CD4-positive, alpha-beta T cell treated with Interleukin-21 for 1 hour (primary cell): Measurements from ENCODE around the gene XYLT1.
"Not testable (repeated sequence)": the region's sequence is repeated elsewhere in the genome, so short reads cannot be mapped to it uniquely, and the experiment has no call there.

Experiments used
- DNase-seq: peaks from one replicate; pipeline ENCODE4 v3.0.0-alpha.2; 2020

XYLT1 gene

DNA sequence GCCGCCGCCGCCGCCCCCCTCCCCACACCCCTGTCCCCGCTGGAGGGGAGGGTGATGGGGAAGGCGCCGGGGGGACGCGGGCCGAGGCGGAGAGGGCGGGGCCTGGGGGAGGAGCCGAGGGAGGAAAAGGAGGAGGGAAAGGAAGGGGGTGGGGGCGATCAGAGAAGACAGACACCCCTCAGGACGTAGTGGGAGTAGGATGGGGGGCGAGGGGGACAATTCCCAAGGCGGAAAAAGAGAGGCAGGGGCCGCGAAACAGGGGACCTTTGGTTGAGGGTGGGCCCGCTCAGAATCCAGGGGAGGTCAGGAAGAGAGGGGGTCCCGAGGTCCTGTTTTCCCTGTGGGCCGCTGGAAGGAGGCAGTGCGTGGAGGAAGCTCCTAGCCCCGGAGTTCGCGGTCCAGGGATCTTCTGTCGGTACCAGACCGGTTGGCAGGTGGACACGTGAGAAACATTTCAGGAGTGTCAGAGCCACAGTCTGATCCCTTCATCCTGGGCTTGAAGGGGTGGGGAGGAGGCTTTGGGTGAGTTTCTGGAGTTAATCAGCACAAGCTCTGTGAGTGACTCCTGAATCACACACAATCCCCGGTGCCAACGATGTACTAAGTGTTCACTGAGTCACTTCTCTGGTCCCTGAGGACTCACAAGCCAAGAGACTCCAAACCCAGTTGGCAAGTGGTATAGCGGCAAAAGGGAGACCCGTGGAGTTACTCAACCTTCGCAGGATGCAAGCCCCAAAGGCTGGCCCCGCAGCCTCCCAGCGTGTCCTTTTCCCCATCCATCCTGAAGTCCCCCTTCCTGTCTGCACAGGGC, at the start of gene XYLT1:
Gene XYLT1, minus strand, starts transcription at position 53 of the 811 bp plus-strand sequence. CDS start 164 bp downstream, outside the sequence.
- DNase-seq: peak; percentile 68

GRCh38 chr16:17520111-17520510, 49.4 kb upstream of the XYLT1 start:
- DNase-seq: no peak

DNA sequence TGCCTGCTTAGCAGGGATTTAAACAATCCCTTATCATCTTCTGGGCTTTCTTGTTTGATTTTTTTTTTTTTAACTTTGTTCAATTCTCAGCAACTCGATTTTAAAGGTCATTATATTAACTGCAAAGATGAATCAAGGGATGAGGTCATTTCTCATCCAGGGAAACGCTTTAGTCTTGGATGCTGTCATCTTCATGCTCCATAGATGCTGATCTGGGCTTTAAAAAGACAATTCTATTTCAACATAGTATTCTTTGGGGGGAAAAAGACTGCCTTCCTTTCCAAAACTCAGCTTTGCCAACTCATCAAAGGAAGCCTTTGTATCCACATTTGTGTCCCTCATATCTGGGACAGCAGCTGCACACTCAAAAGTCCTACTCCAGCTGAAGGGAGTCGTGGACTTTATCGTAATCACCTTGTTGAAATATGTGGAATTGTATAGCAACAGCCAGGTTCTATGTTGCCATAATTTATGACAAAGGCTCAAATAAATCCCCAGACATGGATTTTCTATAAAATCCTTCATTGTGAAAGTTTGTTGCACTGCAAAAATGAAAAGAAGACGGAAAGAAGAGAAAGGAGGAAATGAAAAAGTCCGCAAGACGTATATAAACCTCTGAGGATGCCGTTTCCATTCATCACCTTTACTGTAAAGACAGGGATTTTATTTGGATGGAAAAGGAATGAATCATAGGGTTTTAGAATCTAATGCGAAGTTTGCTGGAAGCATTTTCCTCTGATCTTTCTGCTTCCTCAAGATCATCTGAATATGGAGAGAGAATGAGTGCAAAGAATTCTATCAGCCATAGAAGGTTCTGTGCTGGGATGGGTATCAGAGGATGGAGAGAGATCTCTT, 48.6 kb upstream of the XYLT1 start:
- DNase-seq: no peak

DNA sequence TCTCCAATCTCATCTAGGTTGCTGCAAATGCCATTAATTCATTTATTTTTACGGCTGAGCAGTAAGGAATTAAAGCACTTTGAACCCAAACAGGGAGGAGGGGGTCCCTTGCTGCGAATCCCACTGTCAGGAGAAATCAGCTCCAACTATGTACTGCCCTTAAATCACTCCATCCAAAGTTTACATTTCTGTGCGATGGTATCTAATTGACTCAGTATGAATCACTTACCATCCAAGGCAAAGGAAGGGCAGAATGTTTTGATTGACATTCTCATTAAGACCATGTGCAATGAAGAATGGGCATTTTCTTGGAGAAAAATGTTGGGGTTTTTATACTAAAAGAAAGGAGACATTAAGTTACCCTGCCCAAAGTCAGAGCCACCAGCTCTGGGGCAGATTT, 47.7 kb upstream of the XYLT1 start:
- no peak for DNase-seq

- no peak for DNase-seq
Measured at GRCh38 chr16:17515421-17516210, 44.9 kb upstream of the XYLT1 start.

DNA sequence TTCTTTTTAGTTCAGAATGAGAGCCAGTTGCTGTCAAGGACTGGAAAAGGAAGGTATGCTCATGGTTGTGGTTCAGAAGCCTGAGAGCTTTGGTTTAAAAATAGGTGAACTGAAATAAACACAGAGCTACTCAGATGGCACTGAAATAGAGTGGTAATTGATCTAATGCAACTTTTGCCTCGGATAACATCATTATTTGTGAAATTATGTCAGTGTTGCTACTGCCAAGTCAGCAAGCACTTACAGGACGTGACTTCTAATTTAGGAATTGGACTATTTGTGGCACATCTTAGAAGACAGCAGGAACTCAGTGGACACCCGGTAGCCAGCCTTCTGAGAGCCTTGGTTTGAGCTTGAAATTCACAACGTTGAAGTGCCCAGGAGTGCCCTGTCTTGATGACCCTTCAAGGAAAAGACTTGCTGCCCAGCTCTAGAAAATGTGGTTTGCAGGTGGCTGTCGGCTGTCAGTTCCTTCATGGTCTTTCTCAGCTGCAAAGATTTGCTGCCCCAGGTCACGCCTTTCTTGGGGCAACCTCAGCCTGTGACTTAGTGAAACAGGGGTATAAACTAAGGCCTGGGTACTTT, 42.0 kb upstream of the XYLT1 start:
- DNase-seq: no peak

GRCh38 chr16:17511340-17511739, 40.6 kb upstream of the XYLT1 start:
- no peak for DNase-seq

GRCh38 chr16:17510567-17510966, 39.8 kb upstream of the XYLT1 start:
- DNase-seq: no peak

GRCh38 chr16:17509194-17509593, 38.4 kb upstream of the XYLT1 start:
- no peak for DNase-seq

DNA sequence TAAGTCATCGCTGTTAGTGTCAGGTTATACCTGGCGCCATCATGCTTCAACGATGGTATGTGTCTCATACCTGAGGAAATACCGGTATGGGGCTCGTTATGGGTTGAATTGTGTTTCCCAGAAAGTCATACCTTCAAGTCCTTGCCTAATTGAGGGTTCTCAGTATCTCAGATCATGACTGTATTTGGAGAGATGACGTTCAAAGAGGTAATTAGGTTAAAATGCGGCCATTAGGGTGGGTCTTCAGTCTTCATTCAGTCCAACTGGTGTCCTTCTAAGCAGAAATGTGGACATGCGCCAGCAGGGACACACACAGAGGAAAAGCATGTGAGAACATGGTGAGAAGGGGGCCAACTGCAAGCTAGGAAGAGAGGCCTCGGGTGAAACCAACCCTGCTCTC, 37.5 kb upstream of the XYLT1 start:
- no peak for DNase-seq

DNA sequence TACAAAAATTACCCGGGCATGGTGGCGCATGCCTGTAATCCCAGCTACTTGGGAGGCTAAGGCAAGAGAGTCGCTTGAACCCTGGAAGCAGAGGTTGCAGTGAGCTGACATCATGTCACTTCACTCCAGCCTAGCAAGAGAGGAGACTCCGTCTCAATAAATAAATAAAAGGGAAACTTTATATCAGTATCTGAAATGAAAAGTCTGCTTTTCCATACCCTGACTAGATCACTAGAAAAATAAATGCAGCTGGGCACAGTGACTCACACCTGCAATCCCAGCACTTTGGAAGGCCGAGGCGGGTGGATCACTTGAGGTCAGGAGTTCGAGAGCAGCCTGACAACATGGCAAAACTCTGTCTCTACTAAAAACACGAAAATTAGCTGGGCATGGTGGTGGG, 36.8 kb upstream of the XYLT1 start:
- DNase-seq: not testable (repeated sequence)

DNA sequence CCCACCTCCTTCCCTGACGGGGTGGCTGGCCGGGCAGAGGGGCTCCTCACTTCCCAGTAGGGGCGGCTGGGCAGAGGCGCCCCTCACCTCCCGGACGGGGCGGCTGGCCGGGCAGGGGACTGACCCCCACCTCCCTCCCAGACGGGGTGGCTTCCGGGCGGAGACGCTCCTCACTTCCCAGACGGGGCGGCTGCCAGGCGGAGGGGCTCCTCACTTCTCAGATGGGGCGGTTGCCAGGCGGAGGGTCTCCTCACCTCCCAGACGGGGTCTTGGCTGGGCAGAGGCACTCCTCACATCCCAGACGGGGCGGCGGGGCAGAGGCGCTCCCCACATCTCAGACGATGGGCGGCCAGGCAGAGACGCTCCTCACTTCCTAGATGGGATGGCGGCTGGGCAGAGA, 35.1 kb upstream of the XYLT1 start:
- DNase-seq: not testable (repeated sequence)

GRCh38 chr16:17504050-17504449, 33.3 kb upstream of the XYLT1 start:
- DNase-seq: no peak

DNA sequence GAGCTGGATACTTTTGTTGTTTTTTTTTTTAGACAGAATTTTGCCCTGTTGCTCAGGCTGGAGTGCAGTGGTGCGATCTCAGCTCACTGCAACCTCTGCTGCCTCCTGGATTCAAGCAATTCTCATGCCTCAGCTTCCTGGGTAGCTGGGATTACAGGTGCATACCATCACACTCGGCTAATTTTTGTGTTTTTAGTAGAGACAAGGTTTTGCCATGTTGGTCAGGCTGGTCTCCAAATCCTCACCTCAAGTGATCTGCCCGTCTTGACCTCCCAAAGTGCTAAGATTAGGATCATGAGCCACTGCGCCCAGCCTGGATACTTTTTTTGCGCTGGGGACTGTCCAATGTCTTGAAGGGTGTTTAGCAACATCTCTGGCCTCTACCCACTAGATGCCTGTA, 32.6 kb upstream of the XYLT1 start:
- no peak for DNase-seq

- DNase-seq: no peak
Measured at GRCh38 chr16:17501321-17501720, 30.6 kb upstream of the XYLT1 start.

DNA sequence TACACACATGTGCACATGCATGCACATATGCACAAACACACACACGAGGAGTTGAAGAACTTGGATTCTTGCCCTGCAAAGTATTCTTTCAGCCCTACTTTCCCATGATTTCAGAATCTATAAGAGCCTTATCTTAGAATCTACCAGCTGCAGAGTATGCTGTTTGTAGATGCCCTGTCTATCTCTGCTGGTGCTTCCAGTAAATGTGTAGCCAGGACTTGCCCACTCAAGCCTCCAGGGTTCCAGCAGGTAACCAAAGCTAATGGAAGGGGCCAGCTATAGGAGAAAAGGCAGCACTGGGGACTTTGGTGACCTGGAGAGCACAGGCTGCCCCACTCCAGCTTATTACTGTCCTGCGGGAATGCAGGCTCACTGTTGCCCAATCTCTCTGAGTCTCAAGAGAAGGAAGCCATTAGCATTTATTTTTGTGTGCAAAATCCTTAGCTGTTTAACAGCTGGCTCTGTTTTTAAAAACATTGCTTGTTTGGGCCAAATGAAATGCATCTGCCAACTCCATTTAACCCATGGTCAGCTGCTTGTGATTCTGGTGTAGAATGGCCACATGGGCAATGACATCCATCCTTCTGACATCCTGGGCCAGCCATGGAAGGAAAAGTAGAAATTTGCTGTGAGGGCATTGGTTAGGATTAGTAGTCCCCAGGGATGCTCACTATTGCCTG, 28.6 kb upstream of the XYLT1 start:
- no peak for DNase-seq

GRCh38 chr16:17497648-17498047, 26.9 kb upstream of the XYLT1 start:
- no peak for DNase-seq

DNA sequence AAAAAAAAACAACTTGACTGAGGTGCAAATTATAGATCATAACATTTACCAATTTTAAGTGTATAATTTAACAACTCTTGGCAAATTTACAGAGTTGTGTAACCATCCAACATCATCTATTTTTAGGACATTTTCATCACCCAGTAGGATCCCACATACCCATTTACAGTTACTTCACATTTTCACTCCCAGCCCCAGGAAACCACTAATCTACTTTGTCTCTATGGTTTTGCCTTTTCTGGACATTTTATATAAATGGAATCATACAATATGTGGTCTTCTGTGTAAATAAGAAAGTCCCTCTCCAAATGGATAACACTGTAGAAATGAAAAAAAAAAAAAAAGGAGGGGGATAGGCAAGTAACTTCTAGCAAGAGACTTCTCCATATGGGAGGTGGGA, 26.1 kb upstream of the XYLT1 start:
- DNase-seq: no peak

DNA sequence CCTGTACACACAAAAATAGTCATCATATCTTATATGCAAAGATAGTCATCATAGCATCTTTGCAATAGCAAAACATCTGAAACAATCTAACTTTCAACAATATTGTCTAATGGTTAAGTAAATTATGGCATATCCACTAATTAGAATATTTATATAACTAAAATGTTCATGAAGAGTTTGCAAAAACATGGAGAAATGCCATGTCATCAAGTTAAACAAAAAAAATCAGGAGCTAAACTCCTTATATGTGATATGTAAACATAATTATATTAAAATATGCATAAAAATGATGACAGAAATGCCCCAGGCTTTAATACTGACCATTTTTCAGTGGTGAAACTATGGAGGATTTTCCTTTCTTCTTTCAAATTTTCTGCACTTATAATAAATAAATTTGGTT, 22.3 kb upstream of the XYLT1 start:
- DNase-seq: no peak

DNA sequence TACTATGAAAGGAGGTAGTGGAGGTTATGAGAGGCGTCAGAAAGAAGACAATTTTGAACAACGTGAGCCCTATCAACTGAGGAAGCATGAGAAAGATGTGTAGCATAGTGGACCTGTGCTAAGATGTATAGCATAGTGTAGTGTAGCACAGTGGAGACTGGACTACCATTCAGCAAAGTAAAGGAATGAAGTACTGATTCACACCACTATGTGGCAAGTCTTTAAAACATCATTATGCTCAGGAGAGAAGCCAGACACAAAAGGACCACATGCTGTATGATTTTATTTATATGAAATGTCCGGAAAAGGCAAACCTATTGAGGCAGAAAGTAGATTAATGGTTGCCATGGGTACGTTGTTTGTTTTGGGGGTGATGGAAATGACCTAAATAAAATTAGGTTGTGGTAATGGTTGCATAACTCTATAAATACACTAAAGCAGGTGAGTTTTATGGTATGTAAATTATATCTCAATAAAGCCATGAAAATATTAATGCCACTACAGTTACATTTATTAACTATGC, 20.4 kb upstream of the XYLT1 start:
- DNase-seq: no peak

DNA sequence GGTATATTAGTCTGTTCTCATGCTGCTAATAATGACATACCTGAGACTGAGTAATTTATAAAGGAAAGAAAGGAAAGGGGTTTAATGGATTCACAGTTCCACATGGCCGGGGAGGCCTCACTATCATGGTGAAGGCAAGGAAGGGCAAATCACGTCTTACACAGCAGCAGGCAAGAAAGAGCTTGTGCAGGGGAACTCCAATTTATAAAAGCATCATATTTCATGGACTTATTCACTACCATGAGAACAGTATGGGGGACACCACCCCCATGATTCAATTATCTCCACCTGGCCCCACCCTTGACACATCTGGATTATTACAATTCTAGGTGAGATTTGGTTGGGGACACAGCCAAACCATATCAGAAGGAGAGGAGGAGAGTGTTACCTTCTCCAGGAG, 17.7 kb upstream of the XYLT1 start:
- DNase-seq: no peak

- DNase-seq: no peak
Measured at GRCh38 chr16:17483351-17483750, 12.6 kb upstream of the XYLT1 start.
